ENCODE data around the gene PRKCE. TPM values are rescaled to one million over a fixed set of nuclear protein-coding genes. Genes with fewer than 3 reads are reported as not detected.

Gene PRKCE
- total RNA-seq, 3 donors from 2014 or later (not counting 1 experiment from before 2014, with no cell fraction given) = 35.2 to 42.1 (median 38.6) TPM

GRCh38 chr2:45711224-45711623 lies 59.7 kb downstream of the PRKCE start:
- Histone ChIP-seq H3K27ac (ENCODE audit: low read length) (no peak overlapping the region), H3K9me3 (ENCODE audit: control insufficient read depth, insufficient read depth, low read length) (no peaks in the 10 kb centered on the region), H3K4me3 (ENCODE audit: low read length) (no peak overlapping the region), H3K27me3 (ENCODE audit: control insufficient read depth, insufficient read depth, low read length) (no peaks in the 10 kb centered on the region), H3K4me1 (ENCODE audit: control insufficient read depth, insufficient read depth, low read length) (no peaks in the 10 kb centered on the region), H3K36me3 (ENCODE audit: control insufficient read depth, insufficient read depth, low read length) (no peaks in the 10 kb centered on the region)
- ATAC-seq (no peak), DNase-seq (no peak)
- H3K36me3 Mint-ChIP-seq = no peaks in the 10 kb centered on the region
- H3K27ac Mint-ChIP-seq = no peak overlapping the region
- intact Hi-C loops (cut with micrococcal nuclease) = no loop called here
- 100% methylated on average over 1 of the region's 2 CpGs for WGBS (ENCODE audit: insufficient coverage)
- H3K9me3 Mint-ChIP-seq = peaks cover 0 to under 1% of the 10 kb centered on the region in 2 donors
- TF ChIP-seq CTCF (IDR thresholded peaks at IDR 0.05) = no peak
- no peaks in the 10 kb centered on the region for H3K27me3 Mint-ChIP-seq (ENCODE audit: low read depth in 2 of 2)
- peaks cover 0 to 24% of the 10 kb centered on the region in 2 donors for H3K4me1 Mint-ChIP-seq
- no peak overlapping the region for H3K4me3 Mint-ChIP-seq

GRCh38 chr2:45712570-45712969 lies 61.1 kb downstream of the PRKCE start:
- peaks cover 0 to 28% of the 10 kb centered on the region in 2 donors for H3K4me1 Mint-ChIP-seq

GRCh38 chr2:45713136-45713535 lies 61.7 kb downstream of the PRKCE start:
- Histone ChIP-seq H3K4me1 (ENCODE audit: control insufficient read depth, insufficient read depth, low read length) (no peaks in the 10 kb centered on the region), H3K27ac (ENCODE audit: low read length) (no peak overlapping the region), H3K4me3 (ENCODE audit: low read length) (no peak overlapping the region), H3K27me3 (ENCODE audit: control insufficient read depth, insufficient read depth, low read length) (no peaks in the 10 kb centered on the region), H3K36me3 (ENCODE audit: control insufficient read depth, insufficient read depth, low read length) (no peaks in the 10 kb centered on the region), H3K9me3 (ENCODE audit: control insufficient read depth, insufficient read depth, low read length) (no peaks in the 10 kb centered on the region)
- H3K27me3 Mint-ChIP-seq (ENCODE audit: low read depth in 2 of 2) = no peaks in the 10 kb centered on the region
- intact Hi-C loops (cut with micrococcal nuclease) = no loop called here
- TF ChIP-seq CTCF (IDR thresholded peaks at IDR 0.05) = no peak
- peaks cover 0 to 5% of the 10 kb centered on the region in 2 donors for H3K9me3 Mint-ChIP-seq
- H3K36me3 Mint-ChIP-seq = no peaks in the 10 kb centered on the region
- H3K27ac Mint-ChIP-seq = no peak overlapping the region
- 92% methylated on average over 4 of the region's 4 CpGs for WGBS (ENCODE audit: insufficient coverage)
- H3K4me1 Mint-ChIP-seq = peaks cover 0 to 28% of the 10 kb centered on the region in 2 donors
- DNase-seq (no peak), ATAC-seq (no peak)
- H3K4me3 Mint-ChIP-seq = no peak overlapping the region

More at GRCh38 chr2:45712570-45712969, 61.1 kb downstream of the PRKCE start:
- Mint-ChIP-seq H3K4me3 (no peak overlapping the region), H3K9me3 (peaks cover 0 to 5% of the 10 kb centered on the region in 2 donors), H3K27ac (no peak overlapping the region), H3K27me3 (ENCODE audit: low read depth in 2 of 2) (no peaks in the 10 kb centered on the region), H3K36me3 (no peaks in the 10 kb centered on the region)
- Histone ChIP-seq H3K27me3 (ENCODE audit: control insufficient read depth, insufficient read depth, low read length) (no peaks in the 10 kb centered on the region), H3K36me3 (ENCODE audit: control insufficient read depth, insufficient read depth, low read length) (no peaks in the 10 kb centered on the region), H3K4me1 (ENCODE audit: control insufficient read depth, insufficient read depth, low read length) (no peaks in the 10 kb centered on the region), H3K4me3 (ENCODE audit: low read length) (no peak overlapping the region), H3K9me3 (ENCODE audit: control insufficient read depth, insufficient read depth, low read length) (no peaks in the 10 kb centered on the region), H3K27ac (ENCODE audit: low read length) (no peak overlapping the region)
- DNase-seq (no peak), ATAC-seq (no peak)
- WGBS (ENCODE audit: insufficient coverage) = 93% methylated on average over 3 of the region's 3 CpGs
- TF ChIP-seq CTCF (IDR thresholded peaks at IDR 0.05) = no peak
- intact Hi-C loops (cut with micrococcal nuclease) = no loop called here

GRCh38 chr2:45713591-45713990 lies 62.1 kb downstream of the PRKCE start:
- no peak overlapping the region for H3K27ac Mint-ChIP-seq
- intact Hi-C loops (cut with micrococcal nuclease) = no loop called here
- Histone ChIP-seq H3K4me1 (ENCODE audit: control insufficient read depth, insufficient read depth, low read length) (no peaks in the 10 kb centered on the region), H3K27me3 (ENCODE audit: control insufficient read depth, insufficient read depth, low read length) (no peaks in the 10 kb centered on the region), H3K36me3 (ENCODE audit: control insufficient read depth, insufficient read depth, low read length) (no peaks in the 10 kb centered on the region), H3K4me3 (ENCODE audit: low read length) (no peak overlapping the region), H3K9me3 (ENCODE audit: control insufficient read depth, insufficient read depth, low read length) (no peaks in the 10 kb centered on the region), H3K27ac (ENCODE audit: low read length) (no peak overlapping the region)
- TF ChIP-seq CTCF (IDR thresholded peaks at IDR 0.05) = no peak
- peaks cover 0 to 5% of the 10 kb centered on the region in 2 donors for H3K9me3 Mint-ChIP-seq
- H3K4me3 Mint-ChIP-seq = no peak overlapping the region
- DNase-seq (no peak), ATAC-seq (no peak)
- H3K36me3 Mint-ChIP-seq = no peaks in the 10 kb centered on the region
- no peaks in the 10 kb centered on the region for H3K27me3 Mint-ChIP-seq (ENCODE audit: low read depth in 2 of 2)
- H3K4me1 Mint-ChIP-seq = peaks cover 0 to 26% of the 10 kb centered on the region in 2 donors
